ENCODE results near the gene BRINP2. TPM values are rescaled to one million over a fixed set of nuclear protein-coding genes. Genes with fewer than 3 reads are reported as not detected.

Gene BRINP2
- total and polyA plus RNA-seq, 2 of the 4 experiments (the other 2 are of a cell fraction), result not detected

GRCh38 chr1:177310326-177310725, 139.6 kb downstream of the BRINP2 start:
- Histone ChIP-seq H3K27me3 (ENCODE audit: control insufficient read depth, insufficient read depth, low read length) (no peaks in the 10 kb centered on the region; the same call in 1 of the 2 replicates), H3K4me3 (ENCODE audit: insufficient read depth, low read depth, low read length) (no peak overlapping the region), H3K9me1 (ENCODE audit: insufficient read depth, low read length) (no peaks in the 10 kb centered on the region), H3K18ac (ENCODE audit: low read depth, low read length) (no peak overlapping the region), H4K8ac (ENCODE audit: low read depth in 2 of 2, low read length in 2 of 2) (no peak overlapping the region), H4K91ac (ENCODE audit: insufficient read depth, low read depth, low read length) (no peak overlapping the region), H2BK120ac (ENCODE audit: low read depth, low read length) (no peak overlapping the region), H2BK20ac (ENCODE audit: low read depth, low read length) (no peak overlapping the region), H3K4me1 (ENCODE audit: control insufficient read depth, insufficient read depth, low read length) (no peaks in the 10 kb centered on the region), H2BK15ac (ENCODE audit: low read depth, low read length) (no peak overlapping the region), H3K23ac (ENCODE audit: low read depth, low read length) (no peak overlapping the region), H3K4ac (ENCODE audit: low read depth, low read length) (no peak overlapping the region), H3K9me3 (ENCODE audit: control insufficient read depth, insufficient read depth, low read length) (no peaks in the 10 kb centered on the region), H3K4me2 (ENCODE audit: low read depth, low read length) (no peak overlapping the region), H2AFZ (replicated peaks; ENCODE audit: low read length, poor library complexity) (no peak overlapping the region), H3K9ac (ENCODE audit: low read depth, low read length) (no peak overlapping the region), H2AK9ac (replicated peaks; ENCODE audit: low read depth, low read length, poor library complexity) (no peak overlapping the region), H3K27ac (ENCODE audit: insufficient read depth, low read length) (no peak overlapping the region), H2BK5ac (ENCODE audit: low read depth, low read length, poor library complexity, severe bottlenecking) (no peak overlapping the region), H3K14ac (replicated peaks; ENCODE audit: low read depth, low read length) (no peak overlapping the region), H3K36me3 (ENCODE audit: control insufficient read depth, insufficient read depth, low read length) (no peaks in the 10 kb centered on the region), H4K5ac (ENCODE audit: low read depth, low read length) (no peak overlapping the region), H2AK5ac (ENCODE audit: low read depth, low read length) (no peak overlapping the region), H3K56ac (ENCODE audit: extremely low read depth, insufficient read depth, low read length) (no peak overlapping the region), H3K79me1 (ENCODE audit: low read depth in 1 of 2, low read length in 2 of 2) (no peaks in the 10 kb centered on the region), H4K20me1 (ENCODE audit: insufficient read depth, low read length) (no peaks in the 10 kb centered on the region)
- no TSS peak for BruUV-seq (replicated peaks)
- ChIA-PET POLR2A (ENCODE audit: unreplicated experiment) (no interaction called here), CTCF (no interaction called here)
- intact Hi-C loops (cut with micrococcal nuclease) (no loop called here), in situ Hi-C loops (cut with MboI; ENCODE audit: low sequenced_read_pairs) (no loop called here), dilution Hi-C loops (cut with HindIII; ENCODE audit: low sequenced_read_pairs, unreplicated experiment) (no loop called here)
- DNase-seq (no peak), ATAC-seq (ENCODE audit: low read depth) (no peak)
- TF ChIP-seq POLR2A (IDR thresholded peaks at IDR 0.05; ENCODE audit: low read depth, low read length) (no peak), CTCF (conservative IDR thresholded peaks at IDR 0.05; ENCODE audit: low read depth, low read length) (no peak), SMC3 (IDR thresholded peaks at IDR 0.05; ENCODE audit: low read depth, low read length) (no peak), BHLHE40 (IDR thresholded peaks at IDR 0.05; ENCODE audit: low read depth, low read length) (no peak), MAFK (IDR thresholded peaks at IDR 0.05; ENCODE audit: low read depth, low read length) (no peak), RCOR1 (IDR thresholded peaks at IDR 0.05; ENCODE audit: insufficient replicate concordance, low read length) (no peak), CEBPB (IDR thresholded peaks at IDR 0.05; ENCODE audit: low read depth, low read length) (no peak), FOS (IDR thresholded peaks at IDR 0.05; ENCODE audit: low read depth, low read length) (no peak), ELK1 (IDR thresholded peaks at IDR 0.05; ENCODE audit: borderline replicate concordance, low read depth, low read length) (no peak), RFX5 (IDR thresholded peaks at IDR 0.05; ENCODE audit: low read depth, low read length) (no peak), NFE2L2 (IDR thresholded peaks at IDR 0.05; ENCODE audit: low read depth, low read length) (no peak), MXI1 (IDR thresholded peaks at IDR 0.05; ENCODE audit: borderline replicate concordance, low read depth, low read length) (no peak), RAD21 (IDR thresholded peaks at IDR 0.05; ENCODE audit: low read length) (no peak), MAZ (IDR thresholded peaks at IDR 0.05; ENCODE audit: borderline replicate concordance, low read depth, low read length) (no peak), USF2 (IDR thresholded peaks at IDR 0.05; ENCODE audit: low read depth, low read length) (no peak), CHD1 (IDR thresholded peaks at IDR 0.05; ENCODE audit: low read depth, low read length) (no peak)
- no CpG with 5 or more reads among the region's 1 CpG for WGBS, 2 experiments (ENCODE audit: extremely low coverage in 2 of 2, insufficient read length in 1 of 2)

All from IMR-90 (cell line).